Chondrocyte (in vitro differentiated cells): Measurements from ENCODE around the gene DERA. TPM values are rescaled to one million over a fixed set of nuclear protein-coding genes. Genes with fewer than 3 reads are reported as not detected.

ENCODE experiments used
- DNase-seq: peaks from one replicate; pipeline ENCODE4 v3.0.0; 2021; ENCODE audit warnings: mixed read lengths, low spot score
- H3K27ac Mint-ChIP-seq: one replicate; pipeline ENCODE4 v1.8.0; 2021; ENCODE audit warnings: mild to moderate bottlenecking, moderate library complexity, mixed read lengths; ENCODE audit not compliant: unreplicated experiment
- H3K27me3 Mint-ChIP-seq: 2 replicates; pipeline ENCODE4 v1.8.0; 2021; ENCODE audit warnings: low read depth, mixed read lengths
- H3K36me3 Mint-ChIP-seq: 2 replicates; pipeline ENCODE4 v1.8.0; 2021; ENCODE audit warnings: low read depth, mixed read lengths
- H3K4me1 Mint-ChIP-seq: 2 replicates; pipeline ENCODE4 v1.8.0; 2021; ENCODE audit warnings: low read depth, mild to moderate bottlenecking, mixed read lengths
- H3K4me3 Mint-ChIP-seq: one replicate; pipeline ENCODE4 v1.8.0; 2021; ENCODE audit warnings: mild to moderate bottlenecking, moderate library complexity, mixed read lengths; ENCODE audit not compliant: unreplicated experiment
- H3K9me3 Mint-ChIP-seq: 2 replicates; pipeline ENCODE4 v1.8.0; 2021; ENCODE audit warnings: low read depth, mixed read lengths
- CTCF ChIP-seq: fragments of 200-600 bp; sonication (generic); IDR thresholded peaks from 2 replicates; pipeline ENCODE4 v1.5.0; 2021; ENCODE audit warnings: antibody characterized with exemption, mild to moderate bottlenecking, moderate library complexity
- total RNA-seq: library from RNA; stranded (reverse); gene quantifications from 3 replicates; pipeline ENCODE4 v1.2.1, GENCODE V29; 2021

Gene DERA
- total RNA-seq, 1 donor from 2014 or later, result 15.5 TPM

- H3K4me1 Mint-ChIP-seq, result peaks cover 12% of the 10 kb centered on the region
- DNase-seq, result no peak
- H3K9me3 Mint-ChIP-seq, result no peaks in the 10 kb centered on the region
- H3K4me3 Mint-ChIP-seq, result no peak overlapping the region
- H3K27me3 Mint-ChIP-seq, result no peaks in the 10 kb centered on the region
- peaks cover 12% of the 10 kb centered on the region for H3K36me3 Mint-ChIP-seq
- no peak for TF ChIP-seq CTCF
- peak overlapping the region; percentile 4 for H3K27ac Mint-ChIP-seq
These were observed 18.4 kb upstream of the DERA start for GRCh38 chr12:15892645-15893259.

GRCh38 chr12:15893260-15893659 is 17.9 kb upstream of the DERA start:
- no peak for DNase-seq
- no peaks in the 10 kb centered on the region for H3K27me3 Mint-ChIP-seq
- H3K4me1 Mint-ChIP-seq, result peaks cover 10% of the 10 kb centered on the region
- H3K9me3 Mint-ChIP-seq, result no peaks in the 10 kb centered on the region
- H3K36me3 Mint-ChIP-seq, result peaks cover 13% of the 10 kb centered on the region
- peak overlapping the region; percentile 4 for H3K27ac Mint-ChIP-seq
- no peak overlapping the region for H3K4me3 Mint-ChIP-seq
- TF ChIP-seq CTCF, result no peak

- Mint-ChIP-seq H3K4me3 (no peak overlapping the region), H3K27me3 (no peaks in the 10 kb centered on the region), H3K4me1 (peaks cover 11% of the 10 kb centered on the region), H3K27ac (no peak overlapping the region), H3K36me3 (peaks cover 15% of the 10 kb centered on the region), H3K9me3 (no peaks in the 10 kb centered on the region)
- no peak for DNase-seq
- no peak for TF ChIP-seq CTCF
These were observed 14.3 kb upstream of the DERA start for GRCh38 chr12:15896867-15897266.

- DNase-seq, result no peak
- peaks cover 11% of the 10 kb centered on the region for H3K4me1 Mint-ChIP-seq
- TF ChIP-seq CTCF, result no peak
- no peak overlapping the region for H3K27ac Mint-ChIP-seq
- H3K36me3 Mint-ChIP-seq, result peaks cover 18% of the 10 kb centered on the region
- no peak overlapping the region for H3K4me3 Mint-ChIP-seq
- H3K27me3 Mint-ChIP-seq, result no peaks in the 10 kb centered on the region
- no peaks in the 10 kb centered on the region for H3K9me3 Mint-ChIP-seq
These were observed 13.7 kb upstream of the DERA start for GRCh38 chr12:15897433-15897832.

- no peak for DNase-seq
- Mint-ChIP-seq H3K27ac (no peak overlapping the region), H3K36me3 (peaks cover 24% of the 10 kb centered on the region), H3K27me3 (no peaks in the 10 kb centered on the region), H3K9me3 (no peaks in the 10 kb centered on the region), H3K4me1 (peaks cover 11% of the 10 kb centered on the region), H3K4me3 (no peak overlapping the region)
- peak; percentile 95 for TF ChIP-seq CTCF
These were observed 11.8 kb upstream of the DERA start for GRCh38 chr12:15899282-15899870.
